Measurements from ENCODE around the gene MBNL2. TPM values are rescaled to one million over a fixed set of nuclear protein-coding genes. Genes with fewer than 3 reads are reported as not detected.

The MBNL2 gene
- total RNA-seq, 1 donor from 2014 or later: 31.4 TPM

- no peak for DNase-seq (ENCODE audit: low spot score)
- ATAC-seq: no peak
Observed at GRCh38 chr13:97367016-97367822, 145.1 kb downstream of the MBNL2 start.

- DNase-seq (ENCODE audit: low spot score): no peak
- peak; percentile 91 for ATAC-seq
Observed at GRCh38 chr13:97369261-97369893, 147.2 kb downstream of the MBNL2 start.

- no peak for DNase-seq (ENCODE audit: low spot score)
- no peak for ATAC-seq
Observed at GRCh38 chr13:97371486-97372109, 149.5 kb downstream of the MBNL2 start.

- ATAC-seq (no peak), DNase-seq (ENCODE audit: low spot score) (no peak)
Observed at GRCh38 chr13:97372936-97373335, 150.8 kb downstream of the MBNL2 start.

GRCh38 chr13:97373787-97374186 lies 151.7 kb downstream of the MBNL2 start:
- DNase-seq (ENCODE audit: low spot score) (no peak), ATAC-seq (no peak)

GRCh38 chr13:97376981-97377380 lies 154.8 kb downstream of the MBNL2 start:
- DNase-seq (ENCODE audit: low spot score) (no peak), ATAC-seq (no peak)

GRCh38 chr13:97379386-97379785 lies 157.3 kb downstream of the MBNL2 start:
- ATAC-seq: no peak
- no peak for DNase-seq (ENCODE audit: low spot score)

GRCh38 chr13:97380696-97381095 lies 158.6 kb downstream of the MBNL2 start:
- ATAC-seq (no peak), DNase-seq (ENCODE audit: low spot score) (no peak)

GRCh38 chr13:97381189-97381588 lies 159.1 kb downstream of the MBNL2 start:
- no peak for ATAC-seq

GRCh38 chr13:97382276-97382675 lies 160.1 kb downstream of the MBNL2 start:
- ATAC-seq (no peak), DNase-seq (ENCODE audit: low spot score) (no peak)

More at GRCh38 chr13:97381189-97381588, 159.1 kb downstream of the MBNL2 start:
- no peak for DNase-seq (ENCODE audit: low spot score)

GRCh38 chr13:97384371-97384770 lies 162.2 kb downstream of the MBNL2 start:
- ATAC-seq (no peak), DNase-seq (ENCODE audit: low spot score) (no peak)

GRCh38 chr13:97385146-97385545 lies 163.0 kb downstream of the MBNL2 start:
- no peak for ATAC-seq

GRCh38 chr13:97385854-97386253 lies 163.7 kb downstream of the MBNL2 start:
- ATAC-seq (no peak), DNase-seq (ENCODE audit: low spot score) (no peak)

More at GRCh38 chr13:97385146-97385545, 163.0 kb downstream of the MBNL2 start:
- no peak for DNase-seq (ENCODE audit: low spot score)

- DNase-seq (ENCODE audit: low spot score): no peak
- peak; percentile 23 for ATAC-seq
Observed at GRCh38 chr13:97386801-97387484, 164.8 kb downstream of the MBNL2 start.

GRCh38 chr13:97387485-97387839 lies 165.3 kb downstream of the MBNL2 start:
- ATAC-seq (peak; percentile 40), DNase-seq (ENCODE audit: low spot score) (no peak)

GRCh38 chr13:97387890-97388289 lies 165.8 kb downstream of the MBNL2 start:
- DNase-seq (ENCODE audit: low spot score): no peak
- ATAC-seq: peak; percentile 34

GRCh38 chr13:97388373-97388772 lies 166.2 kb downstream of the MBNL2 start:
- DNase-seq (ENCODE audit: low spot score) (no peak), ATAC-seq (no peak)

- DNase-seq (ENCODE audit: low spot score) (no peak), ATAC-seq (no peak)
Observed at GRCh38 chr13:97390941-97391600, 168.9 kb downstream of the MBNL2 start.

- DNase-seq (ENCODE audit: low spot score) (no peak), ATAC-seq (no peak)
Observed at GRCh38 chr13:97392020-97392419, 169.9 kb downstream of the MBNL2 start.

- DNase-seq (ENCODE audit: low spot score) (no peak), ATAC-seq (no peak)
Observed at GRCh38 chr13:97394542-97394941, 172.4 kb downstream of the MBNL2 start.
